GM13977 (cell line): ENCODE measurements around the gene PHC2.

Source experiments
- DNase-seq: peaks from one replicate; pipeline ENCODE4 v3.0.0; 2012; ENCODE audit warnings: low spot score
- in situ Hi-C: fragments of 300-500 bp; cut with MboI; formaldehyde crosslinking; loops from one replicate; pipeline ENCODE4 v1.12.0; 2022; ENCODE audit warnings: low sequenced_read_pairs, low pct_unique_long_range_greater_than_20kb, mixed read lengths, inconsistent platforms; ENCODE audit not compliant: unreplicated experiment
- TF ChIP-seq, protein P1 (sequence below): IDR thresholded peaks from 2 replicates; pipeline ENCODE4 v1.5.1; 2012; ENCODE audit warnings: mild to moderate bottlenecking, control low read depth; ENCODE audit not compliant: insufficient read depth; ENCODE audit errors: extremely low read depth, missing control alignments

PHC2 gene

DNA sequence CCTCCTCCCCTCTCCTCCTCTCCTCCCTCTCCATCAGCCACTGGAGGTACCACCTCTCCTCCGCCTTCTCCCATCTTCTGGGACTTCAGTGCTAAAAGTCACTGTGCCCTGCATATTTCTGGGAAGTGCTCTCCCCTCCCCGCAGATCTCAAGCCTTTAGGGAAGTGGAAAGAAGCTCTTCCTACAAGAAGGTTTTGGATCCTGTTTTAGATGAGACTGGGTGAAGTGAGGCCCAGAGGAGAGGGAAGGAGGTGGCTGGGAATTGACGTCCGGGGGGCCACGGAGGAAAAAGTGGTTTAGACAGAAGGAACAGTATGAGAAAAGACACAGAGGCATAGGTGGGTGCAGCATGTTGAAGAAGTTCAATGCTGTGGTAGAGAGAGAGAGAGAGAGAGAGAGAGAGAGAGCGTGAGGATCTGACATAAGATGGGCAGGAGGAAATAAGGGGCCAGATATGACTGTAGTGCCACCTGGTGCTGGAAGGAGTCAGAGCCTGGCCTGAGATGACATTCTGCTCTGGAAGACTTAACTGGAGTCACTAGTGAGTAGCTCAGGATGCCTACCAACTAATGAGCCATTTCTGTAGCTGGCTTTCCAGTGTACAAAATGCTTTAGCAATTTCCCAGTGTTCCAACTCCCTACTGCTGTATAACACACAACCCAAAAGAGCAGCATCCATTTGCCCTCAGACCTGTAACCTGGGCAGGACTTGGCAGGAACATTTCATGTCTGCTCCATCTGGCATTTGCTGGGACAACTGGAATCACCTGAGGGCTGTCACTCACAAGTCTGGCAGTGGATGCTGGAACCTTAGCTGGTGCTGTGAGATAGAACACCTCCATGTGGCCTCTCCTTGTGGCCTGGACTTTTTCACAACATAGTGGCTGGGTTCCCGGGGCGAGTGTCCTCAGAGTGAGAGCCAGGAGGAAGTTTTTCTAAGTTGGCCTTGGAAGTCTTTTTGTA lies 24.9 kb upstream of the PHC2 start:
- TF ChIP-seq, protein P1, sequence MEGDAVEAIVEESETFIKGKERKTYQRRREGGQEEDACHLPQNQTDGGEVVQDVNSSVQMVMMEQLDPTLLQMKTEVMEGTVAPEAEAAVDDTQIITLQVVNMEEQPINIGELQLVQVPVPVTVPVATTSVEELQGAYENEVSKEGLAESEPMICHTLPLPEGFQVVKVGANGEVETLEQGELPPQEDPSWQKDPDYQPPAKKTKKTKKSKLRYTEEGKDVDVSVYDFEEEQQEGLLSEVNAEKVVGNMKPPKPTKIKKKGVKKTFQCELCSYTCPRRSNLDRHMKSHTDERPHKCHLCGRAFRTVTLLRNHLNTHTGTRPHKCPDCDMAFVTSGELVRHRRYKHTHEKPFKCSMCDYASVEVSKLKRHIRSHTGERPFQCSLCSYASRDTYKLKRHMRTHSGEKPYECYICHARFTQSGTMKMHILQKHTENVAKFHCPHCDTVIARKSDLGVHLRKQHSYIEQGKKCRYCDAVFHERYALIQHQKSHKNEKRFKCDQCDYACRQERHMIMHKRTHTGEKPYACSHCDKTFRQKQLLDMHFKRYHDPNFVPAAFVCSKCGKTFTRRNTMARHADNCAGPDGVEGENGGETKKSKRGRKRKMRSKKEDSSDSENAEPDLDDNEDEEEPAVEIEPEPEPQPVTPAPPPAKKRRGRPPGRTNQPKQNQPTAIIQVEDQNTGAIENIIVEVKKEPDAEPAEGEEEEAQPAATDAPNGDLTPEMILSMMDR: peak; percentile 68

GRCh38 chr1:33454646-33455282 lies 23.9 kb upstream of the PHC2 start:
- DNase-seq: no peak
- TF ChIP-seq, protein P1: no peak
- in situ Hi-C loops: no loop called here

More for the DNA sequence above, 24.9 kb upstream of the PHC2 start:
- peak; percentile 71 for DNase-seq
- in situ Hi-C loops: no loop called here

- TF ChIP-seq, protein P1: no peak
- in situ Hi-C loops: no loop called here
- no peak for DNase-seq
These were observed 15.7 kb upstream of the PHC2 start for GRCh38 chr1:33446590-33446989.

GRCh38 chr1:33445108-33445507 lies 14.2 kb upstream of the PHC2 start:
- in situ Hi-C loops: no loop called here
- TF ChIP-seq, protein P1: no peak
- DNase-seq: no peak

DNA sequence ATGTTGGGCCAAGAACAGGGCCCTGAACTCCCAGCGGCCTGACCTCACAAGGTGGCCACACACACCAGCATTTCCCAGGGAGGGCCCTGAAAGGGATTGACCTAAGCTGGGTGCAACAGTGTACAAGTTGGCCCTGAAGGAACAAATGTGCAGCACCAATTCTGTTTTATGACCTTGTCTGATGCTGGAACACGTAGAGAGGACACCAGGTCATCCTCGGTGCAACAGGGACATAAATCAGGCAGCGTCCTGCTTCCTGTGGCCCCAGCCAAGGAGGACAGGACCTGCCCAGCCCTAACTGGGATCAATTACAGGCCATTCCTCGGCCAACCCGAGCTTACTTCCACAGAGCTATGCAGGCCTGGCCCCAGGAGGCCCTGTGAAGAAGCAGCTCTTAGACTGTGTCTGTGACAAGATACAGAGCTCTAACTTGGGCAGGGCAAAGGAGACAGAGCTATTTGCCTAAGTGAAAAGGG lies 12.8 kb upstream of the PHC2 start:
- in situ Hi-C loops: no loop called here
- no peak for DNase-seq

GRCh38 chr1:33443080-33443704 lies 12.3 kb upstream of the PHC2 start:
- in situ Hi-C loops: no loop called here
- DNase-seq: no peak
- TF ChIP-seq, protein P1: no peak

More for the DNA sequence above, 12.8 kb upstream of the PHC2 start:
- TF ChIP-seq, protein P1: no peak
